Dendritic cell treated with granulocyte-macrophage colony-stimulating factor and Interleukin-4, amounts not matched to agents 40 ng/mL and 50 ng/mL, for 4 days (primary cell): ENCODE data around the gene ATP5F1D.
"Not testable (repeated sequence)": the region's sequence is repeated elsewhere in the genome, so short reads cannot be mapped to it uniquely, and the experiment has no call there.

ENCODE experiments used
- H3K27ac Mint-ChIP-seq: one replicate; pipeline ENCODE4 v1.8.0; 2022; ENCODE audit warnings: mild to moderate bottlenecking, mixed read lengths
- H3K27me3 Mint-ChIP-seq: one replicate; pipeline ENCODE4 v1.8.0; 2022; ENCODE audit warnings: mild to moderate bottlenecking, mixed read lengths
- H3K36me3 Mint-ChIP-seq: one replicate; pipeline ENCODE4 v1.8.0; 2022; ENCODE audit warnings: low read depth, mixed read lengths
- H3K4me1 Mint-ChIP-seq: one replicate; pipeline ENCODE4 v1.8.0; 2022; ENCODE audit warnings: low read depth, mixed read lengths
- H3K4me3 Mint-ChIP-seq: one replicate; pipeline ENCODE4 v1.8.0; 2022; ENCODE audit warnings: mild to moderate bottlenecking, moderate library complexity, mixed read lengths
- H3K9me3 Mint-ChIP-seq: one replicate; pipeline ENCODE4 v1.8.0; 2022; ENCODE audit warnings: mixed read lengths
- intact Hi-C: fragments of 100-400 bp; cut with micrococcal nuclease; formaldehyde crosslinking; loops from one replicate; pipeline ENCODE4 v1.15.0; 2022

ATP5F1D gene

GRCh38 chr19:1241417-1242095 lies at the start of gene ATP5F1D:
Gene ATP5F1D (plus strand): TSS chr19:1241751. CDS start chr19:1241851, 100 bp downstream.
- peak within 1 kb of the TSS; percentile 78 for H3K27ac Mint-ChIP-seq
- no peaks in the 10 kb centered on the region for H3K9me3 Mint-ChIP-seq
- H3K27me3 Mint-ChIP-seq = peaks cover 19% of the 10 kb centered on the region
- intact Hi-C loops = no loop called here
- peaks cover 35% of the 10 kb centered on the region for H3K36me3 Mint-ChIP-seq
- peak within 1 kb of the TSS; percentile 86 for H3K4me3 Mint-ChIP-seq
- peaks cover 65% of the 10 kb centered on the region for H3K4me1 Mint-ChIP-seq

GRCh38 chr19:1199531-1199930 lies 42.0 kb upstream of the ATP5F1D start:
- H3K9me3 Mint-ChIP-seq = no peaks in the 10 kb centered on the region
- intact Hi-C loops = no loop called here
- no peaks in the 10 kb centered on the region for H3K36me3 Mint-ChIP-seq
- no peaks in the 10 kb centered on the region for H3K27me3 Mint-ChIP-seq
- no peak overlapping the region for H3K27ac Mint-ChIP-seq
- no peak overlapping the region for H3K4me3 Mint-ChIP-seq
- peaks cover 12% of the 10 kb centered on the region for H3K4me1 Mint-ChIP-seq

DNA sequence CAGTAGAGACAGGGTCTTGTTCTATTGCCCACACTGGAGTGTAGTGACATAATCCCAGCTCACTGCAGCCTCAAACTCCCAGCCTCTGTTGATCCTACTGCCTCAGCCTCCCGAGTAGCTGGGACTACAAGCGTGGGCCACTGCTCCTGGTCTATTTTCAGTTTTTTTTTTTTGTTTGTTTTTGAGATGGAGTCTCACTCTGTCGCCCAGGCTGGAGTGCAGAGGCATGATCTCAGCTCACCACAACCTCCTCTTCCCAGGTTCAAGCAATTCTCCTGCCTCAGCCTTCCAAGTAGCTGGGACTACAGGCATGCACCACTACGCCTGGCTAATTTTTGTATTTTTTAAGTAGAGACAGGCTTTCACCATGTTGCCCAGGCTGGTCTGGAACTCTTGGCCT lies 40.9 kb upstream of the ATP5F1D start:
- H3K27ac Mint-ChIP-seq, H3K27me3 Mint-ChIP-seq, intact Hi-C loops, H3K9me3 Mint-ChIP-seq, H3K4me3 Mint-ChIP-seq, H3K36me3 Mint-ChIP-seq: not testable (repeated sequence)
- peaks cover 12% of the 10 kb centered on the region for H3K4me1 Mint-ChIP-seq

DNA sequence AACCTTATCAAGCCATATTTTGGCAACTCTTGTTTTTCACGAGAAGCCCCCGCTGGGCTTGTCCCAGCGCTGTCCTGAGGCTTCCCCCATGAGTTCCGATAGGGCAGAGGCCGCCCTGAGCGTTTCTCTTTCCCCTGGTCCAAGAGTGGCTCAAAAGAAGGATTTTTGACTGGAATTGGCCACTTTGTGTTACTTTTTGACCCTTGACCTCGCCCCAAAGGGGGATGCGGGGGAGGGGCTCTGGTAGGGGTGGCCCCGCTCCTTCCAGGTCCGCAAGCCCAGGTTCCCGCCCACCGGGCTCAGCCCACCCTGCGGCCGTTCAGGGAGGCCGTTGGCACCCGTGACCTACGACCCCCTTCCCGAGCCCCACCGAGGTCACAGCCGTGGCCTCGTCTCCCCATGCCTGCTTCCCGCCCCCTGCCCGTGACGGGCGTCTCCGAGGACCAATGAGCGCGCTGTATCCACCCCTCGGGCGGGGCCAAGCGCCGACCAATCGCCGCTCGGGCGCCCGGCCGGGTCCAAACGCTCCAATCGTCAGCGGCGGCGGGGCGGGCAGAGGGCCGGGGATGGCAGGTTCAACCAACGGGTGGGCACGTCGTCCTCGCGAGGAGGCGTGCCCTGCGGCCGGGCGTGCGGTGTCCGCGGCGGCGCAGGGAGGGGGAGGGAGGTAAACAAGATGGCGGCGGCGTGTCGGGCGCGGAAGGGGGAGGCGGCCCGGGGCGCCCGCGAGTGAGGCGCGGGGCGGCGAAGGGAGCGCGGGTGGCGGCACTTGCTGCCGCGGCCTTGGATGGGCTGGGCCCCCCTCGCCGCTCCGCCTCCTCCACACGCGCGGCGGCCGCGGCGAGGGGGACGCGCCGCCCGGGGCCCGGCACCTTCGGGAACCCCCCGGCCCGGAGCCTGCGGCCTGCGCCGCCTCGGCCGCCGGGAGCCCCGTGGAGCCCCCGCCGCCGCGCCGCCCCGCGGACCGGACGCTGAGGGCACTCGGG lies 36.1 kb upstream of the ATP5F1D start, which contains the start of gene STK11:
TSS of gene STK11 (plus strand) at position 665 of the 986 bp plus-strand sequence. CDS start 1,136 bp downstream, outside the sequence.
- peaks cover 41% of the 10 kb centered on the region for H3K4me1 Mint-ChIP-seq
- H3K9me3 Mint-ChIP-seq = no peaks in the 10 kb centered on the region
- intact Hi-C loops = loop anchor here (1.0 kb wide), 1 partner anchor 8 kb away; no protein-coding TSS in a partner anchor
- H3K27ac Mint-ChIP-seq = peak within 1 kb of the TSS; percentile 88
- peak within 1 kb of the TSS; percentile 93 for H3K4me3 Mint-ChIP-seq
- H3K27me3 Mint-ChIP-seq = no peaks in the 10 kb centered on the region
- H3K36me3 Mint-ChIP-seq = peaks cover 40% of the 10 kb centered on the region

DNA sequence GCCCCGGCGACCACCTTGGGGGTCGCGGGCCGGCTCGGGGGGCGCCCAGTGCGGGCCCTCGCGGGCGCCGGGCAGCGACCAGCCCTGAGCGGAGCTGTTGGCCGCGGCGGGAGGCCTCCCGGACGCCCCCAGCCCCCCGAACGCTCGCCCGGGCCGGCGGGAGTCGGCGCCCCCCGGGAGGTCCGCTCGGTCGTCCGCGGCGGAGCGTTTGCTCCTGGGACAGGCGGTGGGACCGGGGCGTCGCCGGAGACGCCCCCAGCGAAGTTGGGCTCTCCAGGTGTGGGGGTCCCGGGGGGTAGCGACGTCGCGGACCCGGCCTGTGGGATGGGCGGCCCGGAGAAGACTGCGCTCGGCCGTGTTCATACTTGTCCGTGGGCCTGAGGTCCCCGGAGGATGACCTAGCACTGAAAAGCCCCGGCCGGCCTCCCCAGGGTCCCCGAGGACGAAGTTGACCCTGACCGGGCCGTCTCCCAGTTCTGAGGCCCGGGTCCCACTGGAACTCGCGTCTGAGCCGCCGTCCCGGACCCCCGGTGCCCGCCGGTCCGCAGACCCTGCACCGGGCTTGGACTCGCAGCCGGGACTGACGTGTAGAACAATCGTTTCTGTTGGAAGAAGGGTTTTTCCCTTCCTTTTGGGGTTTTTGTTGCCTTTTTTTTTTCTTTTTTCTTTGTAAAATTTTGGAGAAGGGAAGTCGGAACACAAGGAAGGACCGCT lies 35.2 kb upstream of the ATP5F1D start:
- H3K27ac Mint-ChIP-seq = peak overlapping the region; percentile 88
- H3K9me3 Mint-ChIP-seq = no peaks in the 10 kb centered on the region
- no peaks in the 10 kb centered on the region for H3K27me3 Mint-ChIP-seq
- H3K36me3 Mint-ChIP-seq = peaks cover 49% of the 10 kb centered on the region
- peak overlapping the region; percentile 93 for H3K4me3 Mint-ChIP-seq
- peaks cover 42% of the 10 kb centered on the region for H3K4me1 Mint-ChIP-seq
- intact Hi-C loops = no loop called here

GRCh38 chr19:1206864-1207450 lies 34.6 kb upstream of the ATP5F1D start:
- Mint-ChIP-seq H3K4me3 (peak overlapping the region; percentile 93), H3K9me3 (no peaks in the 10 kb centered on the region), H3K27ac (peak overlapping the region; percentile 88), H3K27me3 (no peaks in the 10 kb centered on the region), H3K36me3 (peaks cover 55% of the 10 kb centered on the region), H3K4me1 (peaks cover 49% of the 10 kb centered on the region)
- intact Hi-C loops = no loop called here

GRCh38 chr19:1208830-1209229 lies 32.7 kb upstream of the ATP5F1D start:
- H3K4me3 Mint-ChIP-seq = peak overlapping the region; percentile 26
- H3K4me1 Mint-ChIP-seq = peaks cover 47% of the 10 kb centered on the region
- H3K27me3 Mint-ChIP-seq, intact Hi-C loops, H3K9me3 Mint-ChIP-seq, H3K27ac Mint-ChIP-seq: not testable (repeated sequence)
- peaks cover 65% of the 10 kb centered on the region for H3K36me3 Mint-ChIP-seq

GRCh38 chr19:1210227-1210538 lies 31.4 kb upstream of the ATP5F1D start:
- Mint-ChIP-seq H3K4me3 (no peak overlapping the region), H3K4me1 (peaks cover 61% of the 10 kb centered on the region), H3K27me3 (no peaks in the 10 kb centered on the region), H3K36me3 (peaks cover 67% of the 10 kb centered on the region), H3K27ac (no peak overlapping the region), H3K9me3 (no peaks in the 10 kb centered on the region)
- intact Hi-C loops = no loop called here

- H3K4me3 Mint-ChIP-seq = no peak overlapping the region
- peak overlapping the region; percentile 64 for H3K27ac Mint-ChIP-seq
- peaks cover 77% of the 10 kb centered on the region for H3K36me3 Mint-ChIP-seq
- H3K4me1 Mint-ChIP-seq = peaks cover 65% of the 10 kb centered on the region
- intact Hi-C loops = no loop called here
- H3K9me3 Mint-ChIP-seq = no peaks in the 10 kb centered on the region
- no peaks in the 10 kb centered on the region for H3K27me3 Mint-ChIP-seq
These were observed 29.9 kb upstream of the ATP5F1D start for GRCh38 chr19:1211494-1212234.

GRCh38 chr19:1213391-1214286 lies 27.9 kb upstream of the ATP5F1D start:
- peaks cover 61% of the 10 kb centered on the region for H3K4me1 Mint-ChIP-seq
- H3K27ac Mint-ChIP-seq = peak overlapping the region; percentile 97
- peaks cover 77% of the 10 kb centered on the region for H3K36me3 Mint-ChIP-seq
- no peaks in the 10 kb centered on the region for H3K27me3 Mint-ChIP-seq
- H3K9me3 Mint-ChIP-seq = no peaks in the 10 kb centered on the region
- H3K4me3 Mint-ChIP-seq = peak overlapping the region; percentile 72
- intact Hi-C loops = loop anchor here (1.0 kb wide), 1 partner anchor 8 kb away; the partner anchor contains the start of gene STK11

- peak overlapping the region; percentile 97 for H3K27ac Mint-ChIP-seq
- no peaks in the 10 kb centered on the region for H3K9me3 Mint-ChIP-seq
- H3K36me3 Mint-ChIP-seq = peaks cover 71% of the 10 kb centered on the region
- H3K4me3 Mint-ChIP-seq = peak overlapping the region; percentile 72
- H3K27me3 Mint-ChIP-seq = no peaks in the 10 kb centered on the region
- intact Hi-C loops = no loop called here
- peaks cover 60% of the 10 kb centered on the region for H3K4me1 Mint-ChIP-seq
These were observed 27.2 kb upstream of the ATP5F1D start for GRCh38 chr19:1214299-1214861.
